Measurements from ENCODE around the gene KRT86. TPM values are rescaled to one million over a fixed set of nuclear protein-coding genes. Genes with fewer than 3 reads are reported as not detected.
"Not testable (repeated sequence)": the region's sequence is repeated elsewhere in the genome, so short reads cannot be mapped to it uniquely, and the experiment has no call there.

The KRT86 gene
- polyA plus RNA-seq, 3 donors, result not detected

DNA sequence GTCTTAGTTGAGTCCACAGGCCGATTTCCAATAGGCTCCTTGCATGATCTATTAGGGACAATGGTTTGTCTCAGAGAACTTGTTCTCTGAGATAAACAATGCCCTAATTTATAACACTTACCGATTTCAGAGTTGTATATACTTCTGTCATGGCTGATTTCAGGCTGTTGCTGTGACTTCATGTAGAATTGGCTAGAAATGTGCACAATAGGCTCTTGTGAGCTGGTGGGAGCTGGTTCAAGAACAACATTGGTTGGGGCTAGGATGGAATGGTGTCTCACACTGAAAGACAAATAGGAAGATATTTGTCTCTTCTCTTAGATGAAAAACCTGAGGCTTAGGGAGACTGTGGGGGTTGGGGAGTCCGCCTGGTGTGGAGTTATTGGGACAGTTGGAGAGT, 6.7 kb upstream of the KRT86 start:
- DNase-seq, result no peak

DNA sequence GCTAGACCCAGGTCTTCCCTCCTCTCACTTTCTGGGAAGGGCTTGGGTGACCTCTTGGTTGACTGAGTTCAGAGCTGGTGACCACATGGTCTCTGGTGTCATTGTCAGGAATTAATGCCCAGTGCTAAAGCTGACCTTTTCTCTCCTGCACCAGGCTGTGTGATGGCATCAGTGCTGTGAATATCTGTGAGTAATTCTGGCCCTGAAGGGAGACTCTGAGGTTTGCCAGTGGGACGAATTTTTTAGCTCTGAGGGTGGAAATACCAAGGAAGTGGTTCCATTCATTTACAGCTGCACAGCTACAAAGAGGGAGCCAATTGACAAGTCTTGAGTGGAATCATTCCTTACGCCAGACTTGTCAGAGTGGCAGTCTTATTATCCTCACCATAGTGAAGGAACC, 6.2 kb upstream of the KRT86 start:
- no peak for DNase-seq

DNA sequence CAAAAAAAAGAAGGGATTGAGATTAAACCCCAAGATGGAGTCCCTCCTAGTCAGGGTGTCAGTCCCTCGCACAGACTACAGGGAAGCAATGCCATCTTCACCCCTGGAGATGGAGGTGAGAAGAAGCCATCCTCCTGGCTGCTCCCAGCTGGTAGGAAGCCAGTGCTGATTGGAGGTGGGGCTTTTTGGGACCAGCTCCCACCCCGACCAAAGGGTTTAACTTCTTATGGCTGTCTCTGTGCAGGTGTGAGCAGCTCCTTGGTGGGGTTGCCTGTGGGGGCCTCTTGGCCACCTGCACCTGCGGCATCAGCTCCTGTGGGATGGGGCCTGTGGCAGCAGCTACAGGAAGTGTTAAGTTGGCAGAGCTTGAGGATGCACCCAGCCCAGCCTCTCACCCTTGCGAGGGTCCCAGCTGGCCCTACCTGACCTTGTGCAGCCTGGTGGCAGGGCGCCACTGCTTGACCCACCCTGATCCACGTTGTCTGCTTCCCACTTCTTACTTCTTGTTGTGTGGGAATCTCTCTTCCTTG, 3.8 kb upstream of the KRT86 start:
- no peak for DNase-seq

DNA sequence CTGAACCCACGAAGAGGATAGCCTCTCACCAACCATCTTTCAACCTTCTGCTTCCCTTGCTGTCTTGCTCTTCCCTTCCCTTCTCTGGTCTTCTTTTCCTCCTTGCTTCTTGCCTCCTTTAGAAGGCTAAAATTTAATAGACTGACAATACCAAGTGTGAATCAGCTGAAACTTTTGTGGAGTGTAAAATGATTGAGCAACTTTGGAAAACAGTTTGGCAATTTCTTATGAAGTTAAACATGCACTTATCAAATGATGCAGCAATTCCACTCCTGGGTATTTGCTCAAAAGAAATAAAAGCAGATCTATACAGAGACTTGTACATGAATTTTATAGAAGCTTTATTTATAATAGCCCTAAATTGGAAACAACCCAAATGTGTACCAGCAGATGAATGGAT, 3.3 kb upstream of the KRT86 start:
- DNase-seq, result no peak

DNA sequence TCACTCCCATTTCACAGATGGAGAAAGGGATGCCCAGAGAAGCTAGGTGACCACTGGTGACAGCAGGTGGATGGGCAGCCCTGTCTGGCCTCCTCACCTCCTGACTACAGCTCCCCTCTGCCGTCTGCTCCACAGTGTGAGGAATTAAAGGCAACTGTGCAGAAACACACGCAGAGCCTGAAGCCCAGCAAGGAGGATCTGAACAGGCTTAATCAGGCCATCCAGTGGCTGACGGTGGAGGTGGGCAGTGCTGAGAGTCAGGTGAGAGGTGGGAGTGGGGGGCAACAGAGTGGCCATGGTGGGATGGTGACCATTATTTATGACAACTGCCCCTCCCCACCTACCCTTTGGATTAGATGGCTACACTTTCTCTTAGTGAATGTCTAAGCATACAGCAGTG, 1.2 kb downstream of the KRT86 start:
- no peak for DNase-seq

DNA sequence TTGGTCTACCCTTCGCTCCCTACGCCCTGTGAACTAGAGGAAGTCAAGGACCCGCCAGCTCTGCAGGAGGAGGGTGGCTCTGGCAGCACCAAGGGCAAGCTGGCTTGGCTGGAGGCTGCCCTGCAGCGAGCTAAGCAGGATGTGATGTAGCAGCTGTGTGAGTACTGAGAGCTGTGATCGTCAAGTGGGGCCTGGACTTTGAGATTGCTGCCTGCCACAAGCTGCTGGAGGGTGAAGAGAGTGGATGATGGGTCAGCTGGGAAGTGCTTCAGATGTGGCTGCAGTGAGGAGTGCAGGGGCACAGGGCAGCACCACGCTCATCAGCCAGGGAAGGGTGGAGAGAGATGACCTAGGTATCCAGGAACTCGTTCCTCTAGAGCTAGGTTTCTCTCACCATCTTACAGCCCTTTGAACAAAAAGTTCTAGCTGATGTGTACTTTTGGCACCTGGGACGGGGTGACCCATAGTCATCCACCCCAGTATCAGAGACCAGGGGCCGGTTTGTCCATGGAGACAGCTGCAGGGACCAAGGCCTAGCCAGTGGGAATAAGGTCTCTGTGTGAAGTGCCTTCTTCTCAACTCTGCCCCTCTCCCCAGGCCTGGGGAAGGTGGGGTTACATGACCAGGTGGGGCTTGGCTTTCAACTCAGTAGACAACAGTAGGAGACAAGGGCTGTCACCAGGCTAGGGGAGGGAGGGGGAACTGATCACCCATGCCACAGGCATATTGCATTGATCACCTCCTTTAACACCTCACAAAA, 3.2 kb downstream of the KRT86 start:
- no peak for DNase-seq

DNA sequence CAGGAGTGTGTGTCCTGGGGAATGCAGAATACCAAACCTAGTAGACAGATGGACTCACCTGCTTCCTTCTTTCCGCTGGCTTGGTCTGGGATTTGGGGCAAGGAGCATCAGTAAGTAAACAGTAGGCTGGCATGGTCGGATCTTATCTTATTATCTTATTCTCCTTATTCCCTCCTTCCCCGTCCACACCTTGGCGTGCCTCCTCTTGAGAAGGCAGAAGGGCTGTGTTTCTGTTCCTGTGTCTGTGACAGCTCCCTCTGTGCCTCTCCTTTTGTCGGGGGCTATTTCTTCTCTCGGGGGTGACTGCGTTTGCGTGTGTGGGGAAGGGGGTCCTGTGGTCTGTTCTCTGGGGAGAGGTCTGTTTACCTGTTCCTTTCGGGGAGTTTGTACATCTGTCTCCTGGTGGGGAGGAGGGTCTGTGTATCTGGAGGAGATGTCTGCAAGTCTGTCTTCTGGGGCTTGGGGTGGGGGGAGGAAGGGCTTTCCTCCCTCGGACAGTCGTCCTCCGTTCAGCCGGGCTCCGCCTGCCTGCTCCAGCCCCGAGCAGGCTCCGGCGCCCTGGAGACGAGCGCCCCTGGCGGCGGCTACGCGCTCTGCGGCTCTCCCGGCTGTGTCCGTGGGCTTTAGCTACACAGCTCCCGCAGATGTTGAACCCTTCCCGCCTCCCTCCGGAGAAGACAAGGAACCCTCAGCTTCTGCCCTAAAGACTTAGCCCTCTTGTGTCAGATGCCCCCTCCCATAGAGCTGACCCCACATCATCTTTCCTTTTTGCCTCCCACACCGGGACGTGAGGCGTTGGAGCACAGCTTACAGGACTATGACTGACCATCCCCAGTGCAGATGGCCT, 4.4 kb downstream of the KRT86 start:
- peak; percentile 71 for DNase-seq

DNA sequence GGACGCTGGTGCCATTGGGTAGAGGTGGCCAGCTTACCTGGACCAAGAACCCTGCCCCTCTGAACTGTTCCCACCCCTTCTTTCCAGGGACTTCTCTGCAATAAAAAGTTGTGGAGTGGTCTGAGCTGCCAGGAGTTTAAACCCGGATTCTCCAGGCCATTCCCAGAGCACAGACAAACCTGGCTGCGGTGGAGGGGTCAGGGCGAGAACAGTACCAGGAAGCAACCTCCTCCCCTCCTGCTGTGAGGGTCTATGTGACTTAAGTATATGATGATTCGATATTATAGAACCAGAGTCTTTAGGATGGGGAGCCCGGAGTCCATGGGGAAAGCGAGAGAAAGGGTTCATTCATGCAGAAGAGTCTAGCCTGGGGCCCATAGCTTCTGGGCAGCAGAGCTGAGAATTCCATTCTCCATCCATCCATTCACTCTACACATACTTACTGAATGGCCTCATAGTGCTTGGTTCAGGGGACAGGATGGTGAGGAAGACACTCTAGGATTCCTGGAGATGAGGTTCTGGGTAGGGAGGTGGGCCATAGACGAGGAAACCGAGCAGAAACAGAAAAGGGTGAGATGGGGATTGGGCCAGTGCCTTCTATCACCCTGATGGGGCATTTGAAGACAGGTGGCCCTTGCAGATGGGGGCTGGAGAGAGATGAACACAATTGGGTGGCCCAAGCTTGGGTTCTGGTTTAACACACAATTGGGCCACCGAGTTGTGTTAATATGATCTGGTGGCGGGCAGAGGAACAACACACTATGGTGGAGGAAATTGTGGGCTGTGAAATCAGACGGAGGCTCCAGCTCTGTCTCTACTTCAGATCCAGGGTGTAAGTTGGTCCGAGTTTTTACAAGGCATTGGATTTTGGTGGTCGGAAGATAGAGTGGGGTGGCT, 5.2 kb downstream of the KRT86 start:
- DNase-seq, result no peak

DNA sequence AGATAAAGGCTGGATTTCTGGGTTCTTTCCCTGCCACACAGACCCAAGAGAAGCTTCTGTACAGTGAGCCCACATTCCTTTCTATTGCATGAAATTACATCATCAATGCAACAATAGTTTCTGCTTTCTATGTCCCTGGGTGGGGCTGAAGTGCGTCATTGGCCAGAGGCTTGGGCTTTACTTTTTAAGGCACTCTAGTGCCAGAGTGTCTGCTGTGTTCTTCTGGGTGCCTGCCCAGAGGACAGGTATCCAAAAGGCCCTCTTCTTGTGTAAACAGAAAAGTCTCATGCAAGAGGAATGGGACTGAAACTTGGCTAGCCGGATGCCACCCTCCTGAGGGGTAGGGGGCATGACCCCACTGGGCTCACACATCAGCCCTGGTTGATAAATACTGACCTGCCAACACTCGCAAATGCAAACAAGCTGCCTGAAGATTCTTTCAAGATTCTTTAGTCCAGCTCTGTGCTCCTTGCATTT, 5.9 kb downstream of the KRT86 start:
- DNase-seq, result no peak

DNA sequence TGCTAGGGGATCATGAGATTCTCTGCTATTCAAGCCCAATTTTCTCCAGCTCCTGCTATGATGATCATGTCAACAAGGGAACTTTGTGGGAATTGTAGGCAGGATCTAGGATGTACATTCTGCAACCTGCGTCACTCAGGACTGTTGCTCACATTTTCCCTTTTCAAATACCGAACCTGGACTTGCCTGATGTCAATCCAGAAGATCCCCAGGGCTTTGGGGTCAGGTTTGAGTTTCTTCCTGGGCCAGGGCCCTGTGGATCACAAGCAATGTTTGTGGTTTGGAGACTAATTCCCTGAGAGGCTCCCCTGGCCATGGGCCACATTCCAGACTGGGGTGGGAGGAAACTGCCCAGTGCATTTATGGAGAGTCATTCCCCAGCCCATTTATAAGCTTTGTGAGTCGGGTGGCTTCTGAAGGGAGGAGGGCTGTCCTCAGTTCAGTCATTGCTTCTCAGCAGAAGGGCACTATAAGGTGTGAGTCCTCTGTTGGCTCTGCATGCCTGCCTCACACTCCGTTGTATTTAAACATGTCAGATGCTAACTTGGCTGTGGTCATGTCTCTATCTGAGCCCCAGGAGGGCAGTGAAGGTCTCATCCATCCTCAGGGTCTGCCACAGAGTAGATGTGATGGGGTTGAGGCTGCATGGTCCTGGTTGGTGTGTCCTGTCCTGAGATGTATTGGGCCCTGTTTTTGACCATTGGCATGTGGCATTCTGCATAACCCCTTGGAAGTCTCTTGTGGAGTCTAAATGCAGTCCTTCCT, 6.5 kb downstream of the KRT86 start:
- no peak for DNase-seq

DNA sequence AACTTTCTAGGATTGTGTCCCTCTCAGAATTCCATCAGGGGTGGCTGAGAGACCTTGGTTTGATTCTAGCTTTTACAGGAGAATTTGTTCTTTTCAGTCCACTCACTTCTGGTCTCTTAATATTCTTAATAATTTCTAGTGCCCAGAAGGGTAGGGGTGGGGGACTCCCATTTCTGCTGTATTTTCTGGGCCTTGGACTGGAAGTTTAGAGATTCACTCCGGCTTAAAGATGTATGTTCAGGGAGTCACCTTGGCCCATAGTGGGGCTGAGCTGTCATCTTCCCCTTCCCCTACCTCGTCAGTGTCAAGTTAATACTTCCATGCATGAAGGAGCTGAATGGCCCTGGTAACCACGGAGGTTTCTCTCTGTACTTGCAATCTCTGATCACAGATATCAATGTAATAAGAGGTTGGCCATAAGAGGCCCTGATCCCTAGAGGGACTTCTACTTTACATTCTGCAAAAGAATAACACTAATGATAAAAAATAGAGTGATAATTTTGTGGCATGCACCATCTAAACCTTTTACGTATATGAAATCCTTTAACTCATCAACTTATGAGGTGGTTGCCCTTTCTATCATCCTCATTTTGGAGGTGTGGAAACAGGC, 10.2 kb downstream of the KRT86 start:
- no peak for DNase-seq

DNA sequence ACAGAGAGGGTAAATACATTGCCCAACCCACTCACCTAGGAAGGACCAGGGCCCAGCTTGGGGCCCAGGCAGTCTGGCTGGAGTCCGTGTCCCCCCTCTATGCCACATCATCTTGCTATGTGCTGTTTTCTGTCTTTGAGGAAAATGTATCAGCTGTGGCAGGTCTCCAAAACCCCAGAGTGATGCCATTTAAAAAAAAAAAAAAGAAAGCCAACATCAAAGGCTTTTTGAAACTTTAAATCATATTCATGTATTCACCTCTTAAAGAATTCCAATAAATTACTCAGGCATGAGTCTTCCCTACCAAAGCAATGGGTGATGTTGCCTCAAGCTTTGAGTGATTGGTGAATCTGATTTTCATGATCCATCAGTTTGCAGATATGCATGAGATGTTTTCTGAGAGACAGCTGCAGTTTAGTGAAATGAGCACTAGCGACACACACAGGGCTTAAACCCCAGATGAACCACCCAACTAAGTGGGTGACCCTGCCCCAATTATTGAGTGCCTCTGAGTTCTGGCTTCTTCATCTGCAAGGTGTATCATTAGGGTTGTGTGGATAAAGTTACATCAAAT, 10.8 kb downstream of the KRT86 start:
- DNase-seq, result no peak

DNA sequence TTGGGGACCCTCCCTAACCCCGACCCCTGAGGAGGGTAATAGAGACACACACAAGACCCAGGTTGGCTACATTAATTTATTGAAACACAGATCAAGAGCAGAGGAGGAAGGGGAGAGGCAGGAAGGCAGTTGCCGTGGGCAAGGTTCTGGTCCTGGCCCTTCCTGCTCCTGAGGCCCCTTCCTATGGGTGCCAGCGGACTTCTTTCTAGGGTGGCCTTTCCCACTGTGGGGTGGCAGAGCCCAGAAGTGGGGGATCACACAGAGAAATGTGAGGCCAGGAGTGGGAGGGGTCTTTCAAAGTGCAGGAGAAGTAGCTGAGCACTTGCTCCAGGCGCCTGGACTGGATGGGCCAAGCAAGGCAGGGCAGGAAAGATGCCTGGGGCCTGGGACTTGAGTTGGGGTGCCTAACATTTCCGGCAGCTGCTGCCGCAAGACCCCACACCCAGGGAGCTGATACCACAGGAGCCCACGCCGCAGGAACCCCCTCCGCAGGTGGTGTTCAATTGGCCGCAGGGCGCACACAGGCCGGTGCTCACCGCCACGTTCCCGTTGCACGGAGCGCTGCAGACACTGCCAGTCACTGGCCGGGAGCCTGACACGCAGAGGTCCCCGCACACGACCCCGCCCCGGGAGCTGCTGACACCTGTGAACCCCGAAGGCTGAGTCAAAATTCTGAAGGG, 11.5 kb downstream of the KRT86 start:
- no peak for DNase-seq

DNA sequence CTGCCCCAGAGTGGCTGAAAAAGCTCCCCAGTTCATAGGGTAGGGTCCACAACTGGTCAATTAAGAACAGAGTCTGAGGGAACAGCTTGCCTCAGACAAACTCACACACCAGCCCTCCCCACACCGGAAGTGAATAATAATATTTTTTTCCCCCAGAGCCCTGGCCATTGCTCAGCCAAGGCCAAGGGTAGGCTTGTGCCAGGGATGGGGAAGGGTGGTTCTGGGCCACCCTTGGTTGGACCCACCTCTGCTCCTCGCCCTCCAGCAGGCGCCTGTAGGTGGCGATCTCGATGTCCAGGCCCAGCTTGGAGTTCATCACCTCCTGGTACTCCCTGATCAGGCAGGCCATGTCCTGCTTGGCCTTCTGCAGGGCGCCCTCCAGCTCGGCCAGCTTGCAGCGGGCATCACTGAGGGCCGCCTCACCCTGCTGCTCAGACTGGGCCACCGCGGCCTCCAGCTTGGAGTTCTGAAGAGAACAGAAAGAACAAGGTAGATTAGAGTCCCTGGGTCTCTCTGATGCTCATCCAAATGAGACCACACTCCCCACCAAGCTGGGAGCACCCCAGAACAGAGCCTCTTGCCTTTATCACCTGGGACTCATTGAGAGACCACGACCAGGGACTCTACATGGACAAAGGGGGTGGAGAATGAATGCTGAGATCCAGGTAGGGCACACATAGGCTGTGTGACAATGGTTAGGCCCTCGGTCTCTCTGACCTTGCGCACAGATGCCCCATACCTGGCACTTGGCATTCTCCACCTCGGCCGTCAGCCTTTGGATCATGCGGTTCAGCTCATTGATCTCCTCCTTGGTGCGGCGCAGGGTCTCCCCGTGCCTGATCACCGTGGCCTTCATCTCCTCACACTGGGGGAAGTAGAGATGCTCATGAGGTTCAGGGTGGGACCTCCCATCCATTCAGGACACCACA, 12.7 kb downstream of the KRT86 start:
- not testable (repeated sequence) for DNase-seq

DNA sequence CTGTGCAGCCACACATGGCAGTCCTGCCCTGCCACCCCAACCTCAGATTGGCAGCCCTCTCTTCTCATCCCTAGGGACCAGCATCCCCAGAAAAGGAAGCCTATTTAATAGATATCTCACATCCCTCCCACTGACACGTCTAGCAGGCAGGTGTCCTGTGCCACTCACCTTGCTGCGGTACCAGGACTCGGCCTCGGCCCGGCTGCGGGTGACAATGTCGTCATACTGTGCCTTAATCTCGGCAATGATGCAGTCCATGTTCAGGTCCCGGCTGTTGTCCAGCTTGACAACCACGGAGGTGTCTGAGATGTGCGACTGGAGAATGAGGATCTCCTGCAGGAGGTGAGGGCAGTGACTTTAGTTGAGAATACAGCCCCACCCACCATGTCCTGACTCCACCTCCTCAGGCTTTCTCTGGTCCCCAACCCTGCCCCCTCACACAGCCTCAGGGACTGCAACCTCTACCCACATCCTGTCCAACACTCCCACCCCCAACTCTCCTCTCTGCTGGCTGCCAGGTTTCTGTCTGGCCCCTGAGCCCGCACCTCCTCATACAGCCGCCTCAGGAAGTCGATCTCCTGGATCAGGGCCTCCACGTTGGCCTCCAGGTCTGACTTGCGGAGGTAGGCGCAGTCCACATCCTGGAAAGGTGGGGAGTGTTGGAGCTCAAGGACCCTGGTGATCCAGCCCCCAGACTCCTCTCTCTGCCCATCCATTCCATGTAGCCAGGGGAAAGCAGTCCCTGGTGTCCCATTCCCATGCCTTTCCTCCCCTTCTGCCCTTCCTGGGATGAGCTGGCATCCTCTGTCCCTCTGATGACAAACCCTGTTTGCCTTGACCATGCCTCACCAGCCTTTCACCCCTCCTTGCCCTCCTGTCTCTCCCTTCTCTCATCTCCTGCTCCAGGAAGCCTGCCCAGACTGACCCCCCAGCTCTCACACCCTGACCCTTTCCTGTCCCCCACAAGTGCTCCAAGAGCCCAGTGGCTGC, 13.7 kb downstream of the KRT86 start:
- not testable (repeated sequence) for DNase-seq

DNA sequence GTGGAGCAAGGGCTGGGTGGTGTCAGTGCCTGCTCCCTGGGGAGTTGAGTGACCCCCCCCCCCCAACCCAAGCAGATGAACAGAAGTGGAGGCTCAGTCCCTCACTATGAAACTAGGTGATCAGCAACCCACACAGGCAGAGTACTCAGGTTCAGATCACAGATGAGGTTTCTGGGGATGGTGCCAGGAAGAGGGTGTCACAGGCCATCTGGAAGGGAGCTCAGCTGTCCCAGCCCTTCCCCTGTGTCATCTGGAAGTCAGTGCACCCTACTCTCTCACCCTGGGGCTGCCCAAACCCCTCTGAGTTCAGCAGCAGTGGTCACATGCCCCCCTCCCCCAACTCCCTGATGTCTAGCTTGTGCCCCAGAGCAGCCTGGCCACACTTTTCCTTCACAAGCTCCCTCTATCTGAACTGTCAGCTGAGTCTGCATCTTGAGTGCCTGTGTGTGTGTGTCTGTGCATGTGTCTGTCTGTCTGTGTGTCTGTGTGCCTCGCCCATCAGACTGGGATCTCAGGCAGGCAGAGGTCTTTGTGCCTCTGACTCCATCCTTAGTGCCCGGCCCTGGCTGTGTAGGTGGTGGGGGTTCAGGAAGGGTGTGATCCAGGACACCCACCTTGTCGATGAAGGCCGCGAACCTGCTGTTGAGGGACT, 16.2 kb downstream of the KRT86 start:
- not testable (repeated sequence) for DNase-seq
